Tibial nerve (tissue), 3 donors: ENCODE results near the gene RELN.

Experiments used
- POLR2A ChIP-seq, 2 donors: fragments of 450-650 bp; IDR thresholded peaks; one replicate each; pipeline ENCODE4 v1.6.1; 2017; ENCODE audit warnings: antibody characterized with exemption in 2 of 2, mild to moderate bottlenecking in 2 of 2, moderate library complexity in 2 of 2
- TF ChIP-seq, protein P1 (sequence below), 5 experiments: fragments of 200-600 bp in 3 of 5; fragments of 450-650 bp in 2 of 5; sonication (generic) in 3 of 5; IDR thresholded peaks; one replicate each; pipeline ENCODE4 v1.5.1; 2016 to 2019; ENCODE audit warnings: antibody characterized with exemption in 5 of 5, mild to moderate bottlenecking in 3 of 5, moderate library complexity in 2 of 5

- TF ChIP-seq, protein P1, sequence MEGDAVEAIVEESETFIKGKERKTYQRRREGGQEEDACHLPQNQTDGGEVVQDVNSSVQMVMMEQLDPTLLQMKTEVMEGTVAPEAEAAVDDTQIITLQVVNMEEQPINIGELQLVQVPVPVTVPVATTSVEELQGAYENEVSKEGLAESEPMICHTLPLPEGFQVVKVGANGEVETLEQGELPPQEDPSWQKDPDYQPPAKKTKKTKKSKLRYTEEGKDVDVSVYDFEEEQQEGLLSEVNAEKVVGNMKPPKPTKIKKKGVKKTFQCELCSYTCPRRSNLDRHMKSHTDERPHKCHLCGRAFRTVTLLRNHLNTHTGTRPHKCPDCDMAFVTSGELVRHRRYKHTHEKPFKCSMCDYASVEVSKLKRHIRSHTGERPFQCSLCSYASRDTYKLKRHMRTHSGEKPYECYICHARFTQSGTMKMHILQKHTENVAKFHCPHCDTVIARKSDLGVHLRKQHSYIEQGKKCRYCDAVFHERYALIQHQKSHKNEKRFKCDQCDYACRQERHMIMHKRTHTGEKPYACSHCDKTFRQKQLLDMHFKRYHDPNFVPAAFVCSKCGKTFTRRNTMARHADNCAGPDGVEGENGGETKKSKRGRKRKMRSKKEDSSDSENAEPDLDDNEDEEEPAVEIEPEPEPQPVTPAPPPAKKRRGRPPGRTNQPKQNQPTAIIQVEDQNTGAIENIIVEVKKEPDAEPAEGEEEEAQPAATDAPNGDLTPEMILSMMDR (IDR thresholded peaks at IDR 0.05) = no peak
- TF ChIP-seq POLR2A (IDR thresholded peaks at IDR 0.05) = no peak
Measured at GRCh38 chr7:103958284-103958818, 31.1 kb downstream of the RELN start.
